SU-DHL-6 (cell line): ENCODE results near the gene TMEM94.

Source experiments
- EZH2phosphoT487 ChIP-seq: fragments of 200-600 bp; sonication (generic), shearing (Covaris generic); conservative IDR thresholded peaks from 2 replicates; pipeline ENCODE4 v1.6.1; 2018; ENCODE audit warnings: mild to moderate bottlenecking, antibody characterized with exemption, low read length, moderate library complexity, mixed read lengths
- TF ChIP-seq, protein P1 (sequence below): fragments of 200-600 bp; sonication (generic); IDR thresholded peaks from one replicate; pipeline ENCODE4 v1.5.1; 2017; ENCODE audit warnings: antibody characterized with exemption, mild to moderate bottlenecking, low read length, moderate library complexity; ENCODE audit not compliant: insufficient read depth, poor library complexity, severe bottlenecking

DNA sequence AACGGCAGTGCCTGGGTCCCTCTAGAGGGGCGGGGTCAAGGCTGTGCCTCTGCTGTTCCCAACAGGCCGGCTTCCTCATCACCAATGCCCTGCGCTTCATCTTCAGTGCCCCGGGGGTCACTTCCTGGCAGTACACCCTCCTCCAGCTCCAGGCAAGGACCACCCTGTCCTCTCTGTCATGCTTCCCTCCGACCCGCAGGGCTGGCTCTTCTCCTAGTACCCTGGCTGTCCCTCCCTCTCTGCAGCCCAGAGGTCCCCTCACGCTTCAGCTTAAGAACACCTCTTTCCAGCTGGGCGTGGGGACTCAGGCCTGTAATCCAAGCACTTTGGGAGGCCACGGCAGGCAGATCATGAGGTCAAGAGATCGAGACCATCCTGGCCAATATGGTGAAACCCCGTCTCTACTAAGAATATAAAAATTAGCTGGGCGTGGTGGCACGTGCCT is 33.1 kb downstream of the TMEM94 start:
- TF ChIP-seq, protein P1, sequence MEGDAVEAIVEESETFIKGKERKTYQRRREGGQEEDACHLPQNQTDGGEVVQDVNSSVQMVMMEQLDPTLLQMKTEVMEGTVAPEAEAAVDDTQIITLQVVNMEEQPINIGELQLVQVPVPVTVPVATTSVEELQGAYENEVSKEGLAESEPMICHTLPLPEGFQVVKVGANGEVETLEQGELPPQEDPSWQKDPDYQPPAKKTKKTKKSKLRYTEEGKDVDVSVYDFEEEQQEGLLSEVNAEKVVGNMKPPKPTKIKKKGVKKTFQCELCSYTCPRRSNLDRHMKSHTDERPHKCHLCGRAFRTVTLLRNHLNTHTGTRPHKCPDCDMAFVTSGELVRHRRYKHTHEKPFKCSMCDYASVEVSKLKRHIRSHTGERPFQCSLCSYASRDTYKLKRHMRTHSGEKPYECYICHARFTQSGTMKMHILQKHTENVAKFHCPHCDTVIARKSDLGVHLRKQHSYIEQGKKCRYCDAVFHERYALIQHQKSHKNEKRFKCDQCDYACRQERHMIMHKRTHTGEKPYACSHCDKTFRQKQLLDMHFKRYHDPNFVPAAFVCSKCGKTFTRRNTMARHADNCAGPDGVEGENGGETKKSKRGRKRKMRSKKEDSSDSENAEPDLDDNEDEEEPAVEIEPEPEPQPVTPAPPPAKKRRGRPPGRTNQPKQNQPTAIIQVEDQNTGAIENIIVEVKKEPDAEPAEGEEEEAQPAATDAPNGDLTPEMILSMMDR = no peak
- no peak for TF ChIP-seq EZH2phosphoT487
